ENCODE measurements around the gene MAP3K15.

Gene MAP3K15

DNA sequence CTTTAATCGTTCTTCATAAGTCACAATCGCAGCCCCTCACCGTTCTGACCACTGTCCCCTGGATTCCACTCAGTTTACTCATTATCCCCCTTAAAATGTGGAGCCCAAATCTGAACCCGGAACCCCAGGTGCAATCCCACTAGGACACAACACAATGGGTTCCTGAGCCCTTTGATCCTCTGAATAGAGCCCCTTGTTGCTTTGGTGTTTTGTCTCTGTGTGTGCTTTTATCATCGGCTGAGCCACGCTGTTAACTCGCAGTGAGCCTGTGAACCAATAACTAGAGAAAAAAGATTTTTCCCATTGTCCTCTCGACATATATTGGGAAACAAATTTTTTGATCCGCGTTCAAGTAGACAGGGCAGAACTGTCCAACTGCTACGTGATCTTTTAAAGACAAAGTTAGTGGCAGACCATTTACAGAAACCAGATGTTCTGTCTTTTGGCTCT, 172.2 kb downstream of the MAP3K15 start:
- DNase-seq, result no peak

DNA sequence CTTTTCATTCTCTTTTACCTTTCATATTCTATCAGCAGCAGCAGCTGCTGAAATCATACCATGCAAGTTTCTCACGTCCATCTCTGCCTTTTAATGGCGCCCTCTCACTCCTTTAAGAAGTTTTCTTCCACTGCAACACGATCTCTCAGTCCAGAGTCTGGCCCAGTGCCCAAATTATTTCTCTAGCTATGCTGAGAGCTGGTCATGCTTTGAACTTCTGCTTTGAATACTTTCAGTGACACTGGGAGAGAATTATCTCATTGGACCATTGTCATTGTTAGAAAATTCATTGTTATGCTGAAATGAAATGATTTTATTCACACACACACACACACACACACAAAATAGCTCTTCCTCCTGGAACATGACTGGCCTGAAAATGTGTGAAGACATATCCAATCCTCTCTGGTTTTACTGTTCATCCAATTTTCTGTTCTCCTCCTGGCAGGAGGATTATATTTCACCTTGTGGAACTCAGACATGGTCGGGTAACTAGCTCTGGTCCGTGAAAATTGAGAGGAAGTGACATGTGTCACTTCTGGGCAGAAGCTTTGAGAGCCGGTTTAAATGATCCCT, 172.9 kb downstream of the MAP3K15 start:
- no peak for DNase-seq

DNA sequence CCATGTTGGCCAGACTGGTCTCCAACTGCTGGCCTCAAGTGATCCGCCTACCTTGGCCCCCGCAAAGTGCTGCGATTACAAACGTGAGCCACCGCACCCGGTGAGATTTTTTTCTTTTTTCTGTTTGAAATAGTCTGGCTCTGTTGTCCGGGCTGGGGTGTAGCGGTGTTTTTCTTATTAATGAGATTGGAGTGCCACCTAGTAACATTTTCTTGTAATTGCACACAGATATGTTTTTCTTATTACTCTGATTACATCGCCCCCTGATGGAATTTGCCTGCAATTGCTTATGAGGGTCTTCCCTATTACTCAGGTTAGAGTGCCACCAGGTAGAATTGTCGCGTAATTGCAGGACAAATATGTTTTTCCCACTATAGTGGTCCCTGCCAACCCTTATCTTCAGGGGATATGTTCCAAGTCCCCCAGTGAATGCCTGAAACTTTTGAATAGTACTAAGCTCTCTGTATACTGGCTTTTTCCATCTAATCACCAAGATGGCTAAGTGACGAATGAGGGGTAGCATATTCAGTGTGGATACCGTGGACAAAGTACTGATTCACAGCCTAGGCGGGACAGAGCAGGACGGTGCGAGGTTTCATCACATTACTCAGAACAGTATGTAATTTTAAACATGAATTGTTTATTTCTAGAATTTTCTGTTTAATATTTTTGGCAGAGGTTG, 180.2 kb downstream of the MAP3K15 start:
- DNase-seq, result no peak

DNA sequence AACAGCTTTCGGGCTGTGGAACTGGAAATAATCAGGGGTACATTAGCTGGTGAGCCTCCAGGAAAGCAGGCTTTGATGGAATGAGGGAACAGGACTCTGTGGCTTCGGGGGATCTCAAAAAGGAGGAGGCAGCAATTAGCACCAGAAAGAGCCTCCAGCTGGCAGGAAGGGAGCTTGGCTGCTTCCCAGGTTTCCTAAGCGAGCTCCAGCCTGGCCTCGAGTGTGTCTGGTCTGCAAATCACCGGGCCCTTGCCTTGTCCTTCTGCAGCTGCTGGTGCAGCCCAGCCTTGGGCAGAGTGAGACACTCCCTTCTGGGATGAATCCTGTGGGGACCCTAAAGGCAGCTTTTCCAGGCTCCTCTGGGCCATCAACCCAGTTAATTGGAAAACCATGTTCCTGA, 182.3 kb downstream of the MAP3K15 start:
- DNase-seq, result no peak

DNA sequence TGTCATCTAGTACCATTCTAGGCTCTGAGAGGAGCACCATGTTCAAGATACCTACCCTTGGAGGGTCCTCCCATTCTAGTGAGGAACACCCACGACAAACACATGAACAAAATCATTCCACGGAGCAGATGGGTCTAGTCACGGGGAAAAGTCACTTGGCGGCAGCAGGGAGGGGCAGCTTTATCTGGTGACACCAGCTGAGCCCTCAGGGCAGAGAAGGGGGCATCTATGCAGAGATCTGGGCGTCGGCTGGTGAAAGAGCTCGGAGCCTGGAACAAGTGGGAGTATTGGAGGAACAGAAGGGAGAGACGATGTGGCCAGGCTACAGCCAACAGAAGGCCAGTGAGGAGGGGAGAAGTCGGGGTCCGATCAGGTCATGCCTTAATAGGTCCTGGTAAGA, 183.5 kb downstream of the MAP3K15 start:
- no peak for DNase-seq

DNA sequence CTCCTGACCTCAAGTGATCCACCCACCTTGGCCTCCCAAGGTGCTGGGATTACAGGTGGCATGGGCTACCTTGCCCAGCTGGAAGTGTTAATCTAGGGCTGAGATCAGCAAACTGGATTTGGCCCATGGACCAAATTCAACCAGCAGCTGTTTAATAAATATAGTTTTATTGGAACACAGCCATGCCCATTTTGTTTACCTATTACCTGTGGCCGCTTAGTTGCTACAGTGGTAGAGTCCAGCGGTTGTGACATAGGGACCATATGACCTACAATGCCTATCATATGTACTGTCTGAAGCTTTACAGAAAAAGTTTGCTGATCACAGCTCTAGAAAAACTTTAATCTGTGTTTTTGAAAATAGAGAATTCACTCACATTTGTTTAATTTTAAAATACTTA, 188.7 kb downstream of the MAP3K15 start:
- no peak for DNase-seq
